T1000 (cell line): ENCODE results near the gene DTD2.

ENCODE experiments used
- DNase-seq: peaks from one replicate; lab custom pipeline; 2025; ENCODE audit warnings: mixed read lengths; lab: John Stamatoyannopoulos, UW

Gene DTD2

DNA sequence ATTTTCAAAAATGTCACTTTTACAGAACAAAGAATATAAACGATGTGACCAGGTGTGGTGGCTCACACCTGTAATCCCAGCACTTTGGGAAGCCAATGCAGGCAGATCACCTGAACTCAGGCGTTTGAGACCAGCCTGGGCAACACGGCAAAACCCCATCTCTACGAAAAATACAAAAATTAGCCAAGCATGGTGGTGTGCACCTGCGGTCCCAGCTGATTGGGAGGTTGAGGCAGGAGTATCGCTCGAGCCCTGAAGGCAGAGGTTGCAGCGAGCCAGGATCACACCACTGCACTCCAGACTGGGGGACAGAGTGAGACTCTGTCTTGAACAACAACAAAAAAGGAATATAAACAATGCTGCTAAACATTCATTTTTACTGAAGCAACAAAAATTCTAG lies 52.2 kb downstream of the DTD2 start:
- no peak for DNase-seq

DNA sequence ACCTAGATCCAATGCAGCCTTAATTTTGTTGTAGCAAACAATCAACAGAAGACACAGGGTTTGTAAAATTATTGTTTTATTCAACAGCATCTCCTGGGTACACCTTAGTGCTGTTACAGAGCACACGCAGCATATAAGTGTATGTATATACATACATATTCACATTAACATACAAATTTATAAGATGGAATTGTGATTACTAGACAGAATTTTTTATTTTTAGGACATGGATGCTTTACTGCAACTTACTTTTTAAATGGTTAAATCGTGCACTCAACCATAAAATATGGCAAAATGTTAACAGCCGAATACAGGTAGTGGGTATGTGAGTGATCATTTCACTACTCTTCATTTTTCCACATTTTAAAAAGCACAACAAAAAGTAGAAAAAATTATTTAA lies 53.6 kb downstream of the DTD2 start:
- no peak for DNase-seq

DNA sequence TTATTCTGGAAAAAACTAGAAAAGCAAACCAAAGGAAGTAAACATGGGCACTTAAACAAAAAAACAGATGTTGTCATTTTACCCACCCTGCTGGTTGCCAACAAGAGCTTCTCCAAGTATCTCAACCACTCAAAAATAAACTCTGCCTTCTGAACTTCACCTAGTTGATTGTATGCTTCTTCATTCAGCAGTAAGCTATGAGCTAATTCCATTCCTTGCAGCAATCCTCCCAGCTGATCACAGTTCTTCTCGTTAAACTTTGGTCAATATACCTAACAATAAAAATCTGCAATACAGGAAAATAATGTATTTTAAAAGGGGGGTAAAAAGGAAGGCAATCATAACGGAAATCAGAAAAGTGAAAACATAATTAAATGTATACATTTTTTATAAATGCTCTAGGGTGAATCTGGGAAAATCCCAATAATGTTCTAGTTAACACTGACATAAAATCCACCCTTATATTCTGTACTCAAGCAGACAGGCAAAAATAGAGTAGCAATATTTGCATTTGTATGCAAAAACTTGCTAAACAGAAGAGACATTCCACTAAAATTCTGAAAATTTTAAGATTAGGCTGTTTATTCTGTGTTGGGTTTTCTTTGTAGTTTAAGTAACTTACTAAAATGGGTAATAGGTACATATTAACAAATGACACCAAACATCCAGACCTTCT lies 54.4 kb downstream of the DTD2 start:
- no peak for DNase-seq

DNA sequence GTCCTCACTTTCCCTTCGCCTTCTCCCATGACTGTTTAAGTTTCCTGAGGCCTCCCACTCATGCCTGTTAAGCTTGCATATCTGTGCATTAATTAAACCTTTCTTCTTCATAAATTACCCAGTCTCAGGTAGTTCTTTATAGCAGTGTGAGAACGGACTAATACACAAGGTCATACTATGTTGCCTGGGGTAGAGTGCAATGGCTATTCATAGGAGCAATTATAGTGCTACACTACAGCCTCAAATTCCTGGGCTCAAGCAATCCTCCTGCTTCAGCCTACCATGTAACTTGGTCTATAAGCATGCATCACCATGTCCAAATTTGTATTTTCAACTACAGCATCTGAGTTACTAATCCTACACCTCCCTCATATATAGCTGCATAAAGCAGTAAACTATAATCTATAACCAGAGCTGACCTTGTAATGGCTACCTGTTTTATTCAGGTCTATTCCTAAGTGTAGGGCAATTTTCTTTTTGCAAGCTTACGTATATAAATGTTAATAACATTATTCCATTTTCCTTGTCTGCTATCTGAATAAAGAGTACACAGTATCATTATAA lies 55.9 kb downstream of the DTD2 start:
- DNase-seq, result no peak

DNA sequence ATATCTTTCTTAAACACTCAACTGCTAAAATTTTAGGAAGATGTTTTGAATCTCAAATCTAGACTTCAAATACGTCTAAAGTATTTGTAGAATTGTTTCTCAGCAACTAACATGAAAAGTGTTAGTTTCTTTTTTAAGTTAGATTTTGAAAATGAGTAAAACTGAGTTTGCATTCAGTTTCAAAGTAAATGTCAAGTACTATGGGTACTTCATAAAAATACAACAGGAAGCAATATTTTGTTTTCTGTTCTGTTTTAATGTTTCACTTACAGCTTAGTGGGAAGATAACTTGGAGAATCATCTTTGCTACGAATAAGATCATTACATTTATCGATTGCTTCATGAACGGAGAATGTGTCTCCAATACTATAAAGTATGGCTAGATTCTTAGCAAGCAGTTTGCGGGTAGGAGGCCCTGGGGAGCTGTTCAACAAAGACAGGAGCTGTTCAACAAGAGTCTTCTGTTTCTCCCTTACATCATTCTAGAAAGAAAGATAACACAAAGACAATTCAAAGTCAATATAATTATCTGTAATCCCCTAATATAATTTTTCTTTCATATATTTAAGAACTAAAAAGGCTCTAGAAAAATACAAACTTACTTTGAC lies 57.2 kb downstream of the DTD2 start:
- no peak for DNase-seq
